Right ventricle myocardium superior (tissue), 1 donor: ENCODE measurements around the gene PTCD1. TPM values are rescaled to one million over a fixed set of nuclear protein-coding genes. Genes with fewer than 3 reads are reported as not detected.
A peak's percentile ranks its signal among the peaks of the same experiment; 100 is the strongest.
"Not testable (repeated sequence)": the region's sequence is repeated elsewhere in the genome, so short reads cannot be mapped to it uniquely, and the experiment has no call there.

ENCODE experiments used
- ATAC-seq: fragments of 200-7000 bp; cut with Tn5 transposase; one replicate; pipeline ENCODE4 v1.9.1; 2020; ENCODE audit warnings: mild to moderate bottlenecking; ENCODE audit not compliant: poor library complexity
- DNase-seq: peaks from one replicate; pipeline ENCODE4 v3.0.0-alpha.2; 2020
- intact Hi-C: fragments of 100-400 bp; cut with DNase I; formaldehyde crosslinking; loops from one replicate; pipeline ENCODE4 v1.11.2; 2022
- total RNA-seq: library from RNA; stranded (reverse); fragmentation: NEBNext Ultra II Directional; extraction: Animal tissue kit (Norgen Biotek cat#: 25700); gene quantifications from one replicate; pipeline ENCODE4 v1.2.1, GENCODE V29; 2021
- donor health status: DM: no; HTN: yes; CAD: no; lungs with severe emphysema.

Gene PTCD1
- total RNA-seq, 1 donor from 2014 or later, result 3.0 TPM

DNA sequence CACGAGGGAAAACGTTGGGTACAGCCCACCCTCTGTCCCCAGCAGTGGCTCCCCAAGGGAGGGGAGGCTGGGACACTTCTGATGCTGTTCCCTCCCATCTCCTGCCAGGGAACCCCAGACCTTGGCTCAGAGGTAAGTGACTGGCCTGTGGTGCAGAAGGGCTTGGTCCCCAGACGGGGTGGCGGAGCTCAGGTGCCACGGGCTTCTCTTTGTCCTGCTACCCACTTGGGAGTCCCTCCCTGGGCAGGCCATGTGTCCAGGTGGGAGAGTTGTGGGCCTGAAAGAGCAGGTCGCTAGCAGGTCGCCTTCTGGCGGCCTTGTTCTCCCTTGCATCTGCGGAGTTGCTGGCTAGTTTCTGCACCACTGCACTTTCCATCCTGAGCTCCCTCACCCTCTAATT lies 17.3 kb upstream of the PTCD1 start:
- ATAC-seq, result no peak
- intact Hi-C loops, result no loop called here
- DNase-seq, result no peak

DNA sequence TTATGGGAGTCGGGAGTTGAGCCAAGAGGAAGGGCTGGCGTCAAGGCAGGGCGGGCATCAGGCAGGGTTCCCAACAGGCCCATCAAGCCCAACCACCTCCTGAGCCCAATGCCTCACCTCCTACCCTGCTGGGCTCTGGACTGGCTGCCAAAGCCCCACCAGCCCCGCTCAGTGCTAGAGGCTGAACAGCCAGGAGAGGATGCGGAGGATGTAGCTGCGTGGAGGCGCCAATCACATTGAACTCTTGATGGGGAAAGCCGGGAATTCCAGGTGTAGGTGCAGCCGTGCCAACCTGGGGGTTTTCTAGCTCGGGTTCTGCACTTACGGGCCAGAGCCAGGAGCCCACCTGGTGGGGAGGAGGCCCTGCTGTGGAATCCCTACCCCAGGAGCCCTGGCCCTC lies 14.5 kb upstream of the PTCD1 start:
- intact Hi-C loops, result no loop called here
- peak; percentile 43 for ATAC-seq
- DNase-seq, result no peak

DNA sequence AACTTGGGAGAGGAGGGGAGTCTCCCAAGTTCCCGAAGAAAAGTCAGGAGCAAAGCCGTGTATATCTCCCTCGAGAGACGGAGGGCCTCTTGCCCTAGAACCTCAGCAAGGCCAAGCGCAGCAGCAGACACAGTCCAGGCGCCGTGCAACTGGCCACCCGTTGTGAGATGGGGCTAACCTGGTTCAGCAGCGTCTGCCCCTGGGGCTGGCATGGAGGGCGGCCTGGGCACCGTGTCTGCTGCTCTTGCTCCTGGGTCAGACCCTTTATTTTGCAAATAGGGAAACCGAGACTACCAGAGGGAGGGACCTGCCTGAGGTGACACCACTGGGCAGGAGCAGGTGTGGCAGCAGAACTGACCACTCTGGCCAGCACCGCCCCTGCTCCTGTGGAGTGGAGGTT lies 13.9 kb upstream of the PTCD1 start:
- ATAC-seq, result no peak
- DNase-seq, result no peak
- intact Hi-C loops, result no loop called here

DNA sequence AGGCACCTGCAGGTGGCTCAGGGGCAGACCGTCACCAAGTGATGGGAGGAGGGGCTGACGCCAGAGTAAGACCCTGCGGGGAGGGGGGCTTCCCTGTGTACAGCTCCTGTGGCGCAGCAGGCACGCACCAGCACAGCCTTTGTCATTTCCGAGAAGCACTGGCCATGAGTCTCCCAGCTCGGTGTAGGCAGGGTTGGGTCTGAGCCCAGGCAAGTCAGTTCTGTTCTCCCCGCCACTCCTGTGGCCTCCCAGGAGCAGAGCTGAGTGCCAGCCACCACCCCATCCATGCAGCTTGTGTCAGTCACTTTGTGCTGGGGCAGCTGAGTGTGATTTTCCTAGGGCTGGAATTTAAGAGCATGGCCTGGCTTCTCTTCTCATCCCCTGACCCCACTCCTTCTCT lies 13.3 kb upstream of the PTCD1 start:
- peak; percentile 68 for ATAC-seq
- peak; percentile 54 for DNase-seq
- intact Hi-C loops, result no loop called here

DNA sequence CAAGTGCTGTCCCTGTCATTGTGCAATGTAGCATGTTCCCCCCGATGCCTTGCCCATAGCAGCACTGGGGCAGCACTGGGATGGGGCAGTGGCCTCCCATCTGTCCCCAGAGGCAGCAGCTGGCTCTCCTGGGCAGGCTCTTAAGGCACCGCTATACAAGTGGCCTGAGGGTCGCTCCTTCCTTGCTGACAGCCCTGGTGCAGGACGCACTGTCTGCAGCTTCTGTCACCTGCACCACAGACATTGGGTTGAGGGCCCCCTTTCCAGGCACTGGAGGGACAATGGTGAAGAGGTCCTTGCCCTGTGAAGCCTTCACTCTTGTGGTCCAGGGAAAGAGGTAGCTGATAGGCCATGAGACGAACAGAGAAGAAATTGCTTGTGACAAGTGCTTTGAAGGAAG lies 10.7 kb upstream of the PTCD1 start:
- intact Hi-C loops, result no loop called here
- no peak for DNase-seq
- no peak for ATAC-seq

DNA sequence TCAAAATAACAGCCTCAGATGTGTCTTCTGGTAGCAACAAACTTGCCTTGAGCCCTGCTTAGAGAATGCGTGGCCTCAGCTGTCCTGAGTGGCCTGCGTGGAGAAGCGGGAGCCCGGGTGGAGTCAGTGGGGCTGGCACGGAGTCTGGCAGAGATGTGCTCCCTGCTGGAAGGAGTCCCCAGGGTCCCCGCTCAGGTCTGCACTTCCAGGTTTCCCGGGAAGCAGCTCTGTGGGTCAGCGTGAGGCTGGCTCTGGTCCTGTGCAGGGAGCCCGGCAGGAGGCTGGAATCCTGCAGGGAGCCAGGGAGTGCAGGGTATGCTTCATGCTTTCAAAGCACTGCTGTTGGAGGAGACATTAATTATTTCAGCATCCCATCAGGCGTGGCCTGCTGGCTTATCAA lies 10.3 kb upstream of the PTCD1 start:
- DNase-seq (no peak), ATAC-seq (no peak)
- intact Hi-C loops, result no loop called here

DNA sequence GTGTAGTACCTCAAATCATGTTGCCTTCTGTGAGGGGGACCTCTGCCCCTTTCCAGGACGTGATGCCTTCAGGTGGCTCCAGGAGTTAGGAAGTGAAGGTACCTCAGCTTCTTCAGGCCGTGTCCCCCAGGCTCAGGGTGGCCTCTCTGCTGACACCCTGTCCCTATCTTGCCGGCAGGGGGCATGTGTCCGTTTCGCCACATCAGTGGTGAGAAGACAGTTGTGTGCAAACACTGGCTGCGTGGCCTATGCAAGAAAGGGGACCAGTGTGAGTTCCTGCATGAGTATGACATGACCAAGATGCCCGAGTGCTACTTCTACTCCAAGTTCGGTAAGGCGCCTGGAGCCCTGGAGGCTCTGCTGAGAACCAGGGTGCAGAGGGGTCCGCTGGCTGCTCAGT lies 9.3 kb upstream of the PTCD1 start:
- intact Hi-C loops, result no loop called here
- DNase-seq, result no peak
- ATAC-seq, result no peak

DNA sequence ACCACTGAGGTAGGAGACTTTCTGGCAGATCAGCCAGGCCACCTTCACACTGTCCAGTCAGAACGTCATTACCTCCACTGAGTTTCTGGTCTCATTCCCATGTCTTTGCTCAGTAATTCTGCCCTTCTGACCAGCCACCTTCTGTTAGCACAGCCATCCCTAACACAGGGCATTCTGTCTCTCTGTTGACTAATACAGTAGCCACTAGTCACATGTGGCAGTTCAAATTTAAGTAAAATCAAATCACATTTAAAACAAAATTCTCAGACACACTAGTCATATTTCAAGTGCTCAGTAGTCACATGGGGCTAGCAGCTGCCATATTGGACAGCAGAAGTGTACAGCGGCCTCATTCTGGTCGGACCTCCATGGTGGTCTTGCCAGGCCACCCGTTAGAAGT lies 7.5 kb upstream of the PTCD1 start:
- intact Hi-C loops, result no loop called here
- DNase-seq (no peak), ATAC-seq (no peak)

DNA sequence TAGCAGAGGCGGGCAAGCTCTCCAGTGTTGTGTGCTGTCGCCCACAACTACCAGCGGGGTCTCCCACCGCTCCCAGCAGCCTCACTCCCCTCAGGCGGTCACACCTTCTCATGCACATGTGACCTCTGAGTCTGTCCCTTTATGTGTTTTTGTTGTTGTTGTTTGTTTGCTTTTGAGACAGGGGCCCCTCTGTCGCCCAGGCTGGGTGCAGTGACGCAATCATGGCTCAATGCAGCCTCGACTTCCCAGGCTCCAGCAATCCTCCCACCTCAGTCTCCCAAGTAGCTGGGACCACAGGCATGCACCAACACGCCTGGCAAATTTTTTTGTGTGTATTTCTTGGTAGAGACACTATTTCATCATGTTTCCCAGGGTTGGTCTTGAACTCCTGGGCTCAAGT lies 1.6 kb upstream of the PTCD1 start:
- no peak for ATAC-seq
- intact Hi-C loops, result no loop called here
- no peak for DNase-seq

DNA sequence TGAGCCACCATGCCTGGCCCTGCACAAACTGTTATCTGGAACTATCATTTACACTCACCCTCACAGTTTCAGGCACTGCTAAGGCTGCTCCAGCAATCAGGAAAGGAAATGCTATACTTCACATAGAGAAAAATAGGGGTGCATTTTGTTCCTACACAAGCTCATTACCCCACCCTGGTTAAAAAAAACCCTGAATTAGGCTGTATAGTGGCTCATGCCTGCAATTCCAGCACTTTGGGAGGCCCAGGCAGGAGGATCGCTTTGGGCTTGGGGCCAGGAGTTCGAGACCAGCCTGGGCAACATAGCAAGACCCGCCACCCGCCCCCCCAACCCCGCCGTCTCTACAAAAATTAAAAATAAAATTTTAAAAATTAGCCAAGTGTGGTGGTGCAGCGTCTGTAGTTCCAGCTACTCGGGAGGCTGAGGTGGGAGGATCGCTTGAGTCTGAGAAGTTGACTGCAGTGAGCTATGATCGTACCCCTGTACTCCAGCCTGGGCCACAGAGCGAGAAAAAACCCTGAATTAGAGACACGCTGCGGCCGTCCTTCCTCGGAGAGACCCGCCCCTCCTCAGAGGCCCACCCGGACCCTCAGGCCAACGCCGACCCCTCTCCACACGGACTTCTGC lies 539 bp downstream of the PTCD1 start:
- intact Hi-C loops, result no loop called here
- peak; percentile 33 for ATAC-seq

DNA sequence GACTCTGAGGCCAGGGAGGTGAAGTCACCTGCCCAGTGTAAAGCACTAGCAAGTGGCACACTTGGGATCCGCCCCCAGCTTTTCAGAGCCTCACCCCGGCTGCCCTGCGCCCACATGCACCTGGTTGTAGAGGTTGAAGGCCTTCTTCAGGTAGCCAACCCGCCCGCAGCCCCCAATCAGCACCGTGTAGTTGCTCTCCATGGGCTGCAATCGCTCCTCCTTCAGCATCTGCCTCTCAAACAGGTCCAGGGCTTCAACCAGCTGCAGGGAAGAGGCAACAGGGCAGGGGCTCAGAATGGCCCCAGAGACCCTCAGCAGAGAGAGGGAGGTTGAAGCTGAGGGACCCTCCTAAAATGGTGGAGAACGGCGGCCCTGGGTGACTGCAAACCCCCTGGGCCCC lies 5.4 kb downstream of the PTCD1 start:
- ATAC-seq, result no peak
- intact Hi-C loops, result no loop called here

More for the DNA sequence above, 539 bp downstream of the PTCD1 start:
- DNase-seq, result no peak

DNA sequence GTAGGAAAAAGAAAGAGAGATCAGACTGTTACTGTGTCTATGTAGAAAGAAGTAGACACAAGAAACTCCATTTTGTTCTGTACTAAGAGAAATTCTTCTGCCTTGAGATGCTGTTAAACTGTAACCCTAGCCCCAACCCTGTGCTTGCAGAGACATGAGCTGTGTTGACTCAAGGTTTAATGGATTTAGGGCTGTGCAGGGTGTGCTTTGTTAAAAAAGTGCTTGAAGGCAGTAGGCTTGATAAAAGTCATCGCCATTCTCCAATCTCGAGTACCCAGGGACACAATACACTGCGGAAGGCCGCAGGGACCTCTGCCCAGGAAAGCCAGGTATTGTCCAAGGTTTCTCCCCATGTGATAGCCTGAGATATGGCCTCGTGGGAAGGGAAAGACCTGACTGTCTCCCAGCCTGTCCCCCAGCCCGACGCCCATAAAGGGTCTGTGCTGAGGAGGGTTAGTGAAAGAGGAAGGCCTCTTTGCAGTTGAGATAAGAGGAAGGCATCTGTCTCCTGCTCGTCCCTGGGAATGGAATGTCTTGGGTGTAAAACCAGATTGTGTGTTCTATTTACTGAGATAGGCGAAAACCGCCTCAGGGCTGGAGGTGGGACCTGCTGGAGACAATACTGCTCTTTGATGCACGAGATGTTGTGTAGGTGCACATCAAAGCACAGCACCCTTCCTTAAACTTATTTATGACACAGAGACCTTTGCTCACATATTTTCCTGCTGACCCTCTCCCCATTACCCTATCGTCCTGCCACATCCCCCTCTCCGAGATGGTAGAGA lies 6.7 kb downstream of the PTCD1 start:
- DNase-seq, ATAC-seq, intact Hi-C loops: not testable (repeated sequence)

More for the DNA sequence above, 5.4 kb downstream of the PTCD1 start:
- DNase-seq, result no peak

DNA sequence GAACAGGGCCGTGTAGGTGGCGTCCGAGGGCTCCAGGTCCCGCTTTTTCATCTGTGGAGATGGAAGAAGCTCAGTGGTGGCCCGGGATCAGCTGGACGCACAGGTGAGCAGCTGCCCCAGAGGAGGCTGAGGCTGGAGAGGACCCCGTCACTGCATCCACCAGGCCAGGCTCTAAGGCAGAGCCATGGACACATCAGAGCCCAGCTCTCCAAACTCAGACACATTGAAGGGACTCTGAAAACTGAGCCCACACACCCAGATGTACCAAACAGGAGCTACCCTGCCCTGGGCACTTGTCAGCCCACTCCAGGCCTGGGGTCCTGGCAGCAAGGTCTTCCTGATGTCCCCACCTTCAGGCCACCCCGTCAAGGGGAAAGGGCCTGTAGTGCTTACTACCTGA lies 8.8 kb downstream of the PTCD1 start:
- intact Hi-C loops, result no loop called here
- DNase-seq, result no peak
- ATAC-seq, result no peak

DNA sequence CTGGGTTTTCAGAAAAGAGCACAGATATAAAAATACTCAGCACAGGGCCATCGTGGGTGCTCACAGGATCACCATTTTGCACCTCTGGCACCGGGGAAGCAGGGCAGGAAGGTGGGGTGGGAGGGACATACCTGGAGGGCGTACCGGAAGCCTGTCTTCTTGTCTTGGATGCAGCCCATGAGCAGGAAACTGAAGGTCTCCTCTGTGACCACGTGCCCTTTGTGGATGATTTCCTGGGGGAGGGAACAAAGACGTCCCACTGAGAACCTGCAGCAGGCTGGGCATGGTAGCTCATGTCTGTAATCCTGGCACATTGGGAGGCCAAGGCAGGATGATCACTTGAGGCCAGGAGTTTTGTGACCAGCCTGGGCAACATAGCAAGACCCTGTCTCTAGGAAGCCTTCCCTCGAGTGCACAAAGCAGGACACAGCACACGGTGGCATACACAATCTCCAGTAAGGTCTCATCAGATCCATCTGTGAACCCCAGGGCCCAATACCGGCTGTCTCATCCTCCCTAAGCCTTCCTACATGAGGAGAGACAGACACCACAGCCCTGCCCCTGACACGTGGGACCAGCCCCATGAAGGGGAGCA lies 9.5 kb downstream of the PTCD1 start:
- DNase-seq, result no peak
- ATAC-seq, result no peak
- intact Hi-C loops, result no loop called here

DNA sequence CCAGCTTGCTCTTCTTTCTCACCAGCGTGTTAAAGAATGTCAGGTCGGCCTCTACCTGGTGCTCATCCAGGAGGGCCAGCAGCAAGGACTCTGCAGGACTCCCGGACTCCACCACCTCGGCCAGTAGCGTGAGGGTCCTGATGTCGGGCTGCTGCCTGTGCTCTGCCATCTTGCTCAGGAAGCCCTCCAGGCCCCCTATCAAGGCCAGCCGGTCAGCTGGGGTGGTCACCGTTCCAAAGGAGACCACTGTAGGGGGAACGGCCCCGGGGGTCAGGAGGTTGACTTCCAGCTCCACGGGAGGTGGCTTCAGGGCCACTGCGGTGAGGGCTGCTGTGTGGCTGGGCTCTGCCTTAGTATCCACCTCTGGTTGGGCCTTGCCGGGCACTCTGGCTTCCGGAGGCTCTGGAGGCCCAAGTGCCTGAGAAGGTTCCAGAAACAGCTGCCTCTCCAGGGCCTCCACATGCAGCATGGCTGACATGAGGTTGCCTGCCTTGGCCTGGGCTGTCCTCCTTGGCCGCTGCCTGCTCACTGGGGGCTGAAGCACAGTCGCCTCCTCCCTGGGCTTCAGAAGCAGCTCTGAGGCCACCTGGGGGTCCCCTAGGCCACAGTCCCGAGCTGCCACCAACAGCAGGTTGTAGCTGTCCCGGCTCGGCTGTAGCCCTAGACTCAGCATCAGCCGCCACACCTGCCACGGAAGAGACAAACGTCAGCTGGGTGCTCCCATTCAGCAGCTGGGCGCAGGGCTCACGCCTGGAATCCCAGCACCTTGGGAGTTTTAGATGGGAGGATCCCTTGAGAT lies 13.5 kb downstream of the PTCD1 start:
- no peak for DNase-seq
- no peak for ATAC-seq
- intact Hi-C loops, result no loop called here

DNA sequence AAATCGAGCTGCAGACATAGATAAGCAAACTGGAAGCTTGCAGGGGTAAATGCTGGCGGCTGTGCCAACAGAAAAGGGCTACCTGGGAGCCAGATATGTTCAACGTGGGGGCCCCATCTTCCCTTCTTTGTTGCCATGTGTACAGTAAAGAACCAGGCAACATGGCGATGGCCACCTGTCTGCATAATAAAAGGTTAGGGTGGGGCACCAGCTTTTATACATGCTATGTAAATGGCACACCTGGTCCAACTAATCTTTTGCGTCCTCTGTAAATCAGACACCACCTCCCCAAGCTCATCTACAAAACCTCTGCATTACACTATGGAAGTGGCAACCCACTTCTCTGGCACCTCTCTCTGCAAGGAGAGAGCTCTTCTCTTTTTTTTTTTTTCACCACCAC lies 16.0 kb downstream of the PTCD1 start:
- ATAC-seq (no peak), DNase-seq (no peak)
- intact Hi-C loops, result no loop called here

DNA sequence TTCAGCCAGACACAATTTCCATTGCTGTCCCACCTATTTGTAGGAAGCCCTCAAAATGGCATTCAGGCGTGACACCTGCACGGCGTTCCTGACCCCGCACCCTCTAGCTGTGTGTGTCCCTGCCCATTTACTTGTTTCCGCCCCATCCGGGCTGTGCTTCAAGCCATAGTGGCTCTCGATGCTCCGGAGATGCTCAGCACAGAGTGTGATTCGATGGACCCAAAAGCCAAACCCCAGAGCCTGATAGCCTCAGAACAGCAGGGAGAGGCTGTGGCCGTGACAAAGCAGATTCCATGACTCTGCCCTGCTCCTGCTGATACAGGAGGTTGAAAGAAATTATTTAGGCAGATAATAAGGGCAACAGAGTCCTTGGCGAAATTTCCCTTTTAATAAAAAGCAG lies 16.4 kb downstream of the PTCD1 start:
- intact Hi-C loops, result no loop called here
- ATAC-seq (no peak), DNase-seq (no peak)

DNA sequence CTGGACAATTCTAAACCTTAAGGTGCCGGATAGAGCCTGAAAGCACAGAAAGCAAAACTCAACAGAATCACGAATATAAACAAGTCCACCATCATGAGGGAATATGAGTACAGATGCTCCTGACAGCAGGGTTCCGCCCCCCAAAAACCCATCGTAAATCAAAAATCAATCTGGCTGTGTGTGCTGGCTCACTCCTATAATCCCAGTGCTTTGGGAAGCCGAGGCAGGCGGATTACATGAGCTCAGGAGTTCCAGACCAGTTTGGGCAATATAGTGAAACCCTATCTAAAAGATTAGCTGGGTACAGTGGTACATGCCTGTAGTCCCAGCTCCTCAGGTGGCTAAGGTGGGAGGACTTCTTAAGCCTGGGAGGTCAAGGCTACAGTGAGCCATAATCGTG lies 17.6 kb downstream of the PTCD1 start:
- no peak for DNase-seq
- ATAC-seq, result no peak
- intact Hi-C loops, result no loop called here

DNA sequence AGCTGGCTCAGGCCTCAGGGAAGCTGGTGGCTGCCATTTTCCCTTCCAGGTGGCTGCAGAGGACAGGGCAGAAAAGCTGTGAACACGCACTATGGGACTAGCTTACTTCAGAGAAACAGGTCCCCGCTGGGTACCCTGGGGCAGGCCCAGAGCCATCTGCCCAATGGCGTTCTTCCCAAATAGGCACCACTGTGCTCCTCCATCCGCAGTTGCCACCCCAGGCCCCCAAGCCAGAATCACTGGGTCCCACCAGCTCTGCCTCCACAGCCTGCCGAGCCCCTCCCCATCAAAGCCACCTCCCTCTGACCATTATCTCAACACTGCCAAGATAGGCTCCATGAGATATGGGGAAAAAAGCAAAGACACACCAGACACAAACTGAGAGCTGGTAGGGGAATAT lies 18.4 kb downstream of the PTCD1 start:
- no peak for ATAC-seq
- DNase-seq, result no peak
- intact Hi-C loops, result no loop called here
